WI38 (cell line): Measurements from ENCODE around the gene CGB5.
"Not testable (repeated sequence)": the region's sequence is repeated elsewhere in the genome, so short reads cannot be mapped to it uniquely, and the experiment has no call there.

Source experiments
- H3K4me3 ChIP-seq: 2 replicates; pipeline ENCODE4 v1.5.1; 2011; ENCODE audit warnings: low read depth, mild to moderate bottlenecking, control low read depth, low read length
- TF ChIP-seq, protein P1 (sequence below): IDR thresholded peaks from 2 replicates; pipeline ENCODE4 v1.5.1; 2012; ENCODE audit warnings: low read depth, mild to moderate bottlenecking, control low read depth, low read length

The CGB5 gene

DNA sequence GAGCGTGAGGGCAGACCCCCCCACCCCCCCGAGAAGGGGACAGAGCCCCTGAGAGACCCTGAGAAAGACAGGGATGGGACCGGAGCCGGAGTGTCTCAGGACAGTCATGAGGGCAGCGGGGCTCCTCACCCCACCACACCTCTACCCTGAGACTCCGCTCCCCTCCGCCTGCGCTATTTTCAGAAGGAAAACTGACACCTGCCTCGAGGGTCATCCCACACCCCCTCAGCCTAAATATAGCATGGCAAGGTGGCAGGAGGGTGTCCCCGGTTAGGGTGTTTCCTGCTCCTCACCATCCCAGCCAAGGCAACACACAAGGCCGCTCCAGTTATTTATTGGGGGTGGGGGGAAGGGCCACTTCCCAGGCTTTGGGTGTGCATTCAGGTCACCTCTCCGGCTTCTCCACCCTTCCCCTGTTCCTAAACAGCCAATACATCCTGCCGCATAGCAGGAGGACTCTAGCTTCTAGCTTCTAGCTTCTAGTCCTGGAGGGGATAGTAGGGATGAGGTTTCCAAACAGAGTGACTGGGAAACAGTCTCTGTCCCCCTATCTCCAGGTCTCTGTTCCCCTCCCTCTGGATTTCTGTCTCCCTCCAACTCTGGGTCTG lies 22.4 kb downstream of the CGB5 start:
- TF ChIP-seq, protein P1, sequence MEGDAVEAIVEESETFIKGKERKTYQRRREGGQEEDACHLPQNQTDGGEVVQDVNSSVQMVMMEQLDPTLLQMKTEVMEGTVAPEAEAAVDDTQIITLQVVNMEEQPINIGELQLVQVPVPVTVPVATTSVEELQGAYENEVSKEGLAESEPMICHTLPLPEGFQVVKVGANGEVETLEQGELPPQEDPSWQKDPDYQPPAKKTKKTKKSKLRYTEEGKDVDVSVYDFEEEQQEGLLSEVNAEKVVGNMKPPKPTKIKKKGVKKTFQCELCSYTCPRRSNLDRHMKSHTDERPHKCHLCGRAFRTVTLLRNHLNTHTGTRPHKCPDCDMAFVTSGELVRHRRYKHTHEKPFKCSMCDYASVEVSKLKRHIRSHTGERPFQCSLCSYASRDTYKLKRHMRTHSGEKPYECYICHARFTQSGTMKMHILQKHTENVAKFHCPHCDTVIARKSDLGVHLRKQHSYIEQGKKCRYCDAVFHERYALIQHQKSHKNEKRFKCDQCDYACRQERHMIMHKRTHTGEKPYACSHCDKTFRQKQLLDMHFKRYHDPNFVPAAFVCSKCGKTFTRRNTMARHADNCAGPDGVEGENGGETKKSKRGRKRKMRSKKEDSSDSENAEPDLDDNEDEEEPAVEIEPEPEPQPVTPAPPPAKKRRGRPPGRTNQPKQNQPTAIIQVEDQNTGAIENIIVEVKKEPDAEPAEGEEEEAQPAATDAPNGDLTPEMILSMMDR, result no peak
- no peak overlapping the region for H3K4me3 ChIP-seq

DNA sequence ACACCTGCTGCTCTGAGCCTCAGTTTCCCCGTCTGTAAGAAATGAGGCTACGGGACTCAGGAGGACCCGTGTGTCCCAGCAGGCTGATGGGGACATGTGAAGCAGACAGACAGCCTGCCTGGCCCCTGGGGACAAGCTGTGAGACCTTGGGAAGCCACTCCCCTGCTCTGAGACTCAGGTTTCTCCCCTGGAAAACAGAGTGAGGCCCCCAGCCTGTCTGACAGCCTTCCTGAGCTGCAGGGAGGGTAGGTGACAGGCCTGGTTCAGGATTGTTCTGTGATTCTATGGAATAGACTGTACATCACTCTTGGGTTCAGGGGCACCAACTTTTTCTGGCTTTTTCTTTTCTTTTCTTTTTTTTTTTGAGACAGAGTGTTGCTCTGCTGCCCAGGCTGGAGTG lies 23.9 kb downstream of the CGB5 start:
- TF ChIP-seq, protein P1, result no peak
- H3K4me3 ChIP-seq, result no peak overlapping the region

DNA sequence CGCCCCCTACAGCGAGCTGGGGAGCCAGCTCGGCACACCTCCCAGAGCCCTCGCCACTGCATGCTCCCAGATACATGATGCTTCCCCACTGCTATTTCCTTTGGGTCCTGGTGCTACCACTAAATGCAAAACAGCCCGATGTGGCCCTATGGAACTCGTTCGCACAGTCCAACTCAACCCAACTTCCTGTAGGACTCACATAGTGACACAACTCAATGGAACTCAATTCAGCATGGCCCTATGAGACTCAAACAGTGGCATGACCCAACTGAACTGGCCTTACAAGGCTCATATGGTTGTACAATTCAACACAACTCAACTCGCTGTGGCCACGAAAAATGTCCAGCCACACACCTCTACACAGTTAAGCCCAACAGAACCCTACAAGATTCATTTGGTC lies 25.4 kb downstream of the CGB5 start:
- TF ChIP-seq, protein P1, result no peak
- no peak overlapping the region for H3K4me3 ChIP-seq

DNA sequence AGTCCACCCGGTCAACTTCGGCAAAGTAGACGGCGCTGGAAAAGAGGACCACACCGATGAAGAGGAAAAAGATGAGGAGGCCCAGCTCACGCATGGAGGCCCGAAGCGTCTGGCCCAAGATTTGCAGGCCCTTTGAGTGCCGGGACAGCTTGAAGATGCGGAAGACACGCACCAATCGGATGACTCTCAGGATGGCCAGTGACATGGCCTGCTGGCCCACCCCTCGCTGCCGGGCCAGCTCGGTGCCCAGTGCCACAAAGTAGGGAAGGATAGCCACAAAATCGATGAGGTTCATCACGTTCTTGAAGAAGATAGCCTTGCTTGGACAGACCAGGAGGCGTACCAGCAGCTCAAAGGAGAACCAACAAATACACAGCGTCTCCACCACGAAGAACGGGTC lies 26.8 kb downstream of the CGB5 start:
- no peak overlapping the region for H3K4me3 ChIP-seq
- TF ChIP-seq, protein P1, result no peak

DNA sequence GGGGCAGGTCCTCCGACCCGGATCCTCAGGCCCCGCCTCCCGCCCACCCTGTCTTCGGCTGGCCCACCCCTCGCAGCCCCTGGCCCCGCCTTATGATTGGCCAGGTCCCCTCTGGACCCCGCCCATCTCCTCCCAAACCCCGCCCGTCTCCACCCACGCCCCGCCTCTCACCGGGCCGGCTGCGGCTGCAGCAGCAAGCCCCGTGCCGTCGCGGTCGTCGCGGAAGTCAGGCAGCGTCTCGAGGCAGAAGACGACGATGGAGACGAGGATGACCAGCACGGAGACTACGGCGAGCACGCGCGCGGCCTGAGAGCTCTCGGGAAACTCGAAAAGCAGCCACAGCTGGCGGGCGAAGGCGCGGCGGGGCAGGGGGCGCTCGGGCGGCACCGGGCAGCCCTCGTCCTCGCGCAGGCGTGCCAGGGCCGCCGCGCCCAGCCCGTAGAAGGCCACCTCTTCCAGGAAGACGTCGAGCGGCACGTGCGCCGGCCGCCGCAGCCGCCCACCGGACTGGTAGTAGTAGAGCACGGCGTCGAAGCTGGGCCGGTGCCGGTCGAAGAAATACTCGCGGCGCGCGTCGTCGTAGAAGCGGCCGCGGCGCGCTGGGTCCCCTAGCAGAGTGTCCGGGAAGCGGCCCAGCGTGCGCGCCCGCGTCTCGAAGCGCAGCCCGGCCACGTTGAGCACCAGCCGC lies 28.4 kb downstream of the CGB5 start:
- no peak overlapping the region for H3K4me3 ChIP-seq
- TF ChIP-seq, protein P1, result no peak

DNA sequence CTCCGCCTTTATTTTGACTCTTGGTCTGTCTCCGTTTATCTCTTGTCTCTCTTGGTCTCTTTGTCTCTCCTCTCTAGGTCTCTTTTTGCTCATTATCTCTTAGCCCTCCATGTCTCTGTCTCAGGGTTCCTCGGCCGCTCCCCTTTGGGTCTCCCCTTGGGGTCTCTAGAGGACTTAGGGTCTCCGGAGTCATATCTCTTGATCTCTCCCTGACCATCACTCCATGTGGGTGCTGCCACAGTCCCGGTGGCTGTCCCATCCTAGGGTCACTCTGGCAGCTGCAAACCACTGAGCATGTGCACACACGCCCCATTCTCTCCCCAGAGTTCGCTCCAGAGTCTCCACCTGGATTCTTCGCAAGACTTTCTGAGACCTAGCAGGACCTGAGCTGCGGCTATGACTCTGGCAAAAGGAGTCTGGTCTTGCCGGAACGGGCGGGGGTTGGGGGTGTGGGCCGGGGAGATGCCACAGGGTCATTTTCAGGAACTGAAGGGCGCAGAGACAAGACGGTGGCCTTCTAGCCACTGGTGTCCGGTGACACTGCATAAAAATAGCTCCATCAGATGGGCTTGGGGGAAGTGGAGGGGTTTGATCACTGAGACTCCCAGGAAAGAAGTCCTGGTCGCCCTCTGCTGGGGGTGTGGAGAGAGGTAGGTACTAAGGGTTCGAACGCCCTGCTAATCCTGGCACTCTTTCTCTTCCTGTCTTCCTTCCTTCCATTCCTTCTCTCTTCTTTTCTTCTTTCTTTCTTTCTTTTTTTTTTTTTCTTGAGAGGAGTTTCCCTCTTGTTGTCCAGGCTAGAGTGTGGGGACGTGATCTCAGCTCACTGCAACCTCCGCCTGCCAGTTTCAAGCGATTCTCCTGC lies 30.1 kb downstream of the CGB5 start:
- H3K4me3 ChIP-seq, result no peak overlapping the region
- TF ChIP-seq, protein P1, result no peak

DNA sequence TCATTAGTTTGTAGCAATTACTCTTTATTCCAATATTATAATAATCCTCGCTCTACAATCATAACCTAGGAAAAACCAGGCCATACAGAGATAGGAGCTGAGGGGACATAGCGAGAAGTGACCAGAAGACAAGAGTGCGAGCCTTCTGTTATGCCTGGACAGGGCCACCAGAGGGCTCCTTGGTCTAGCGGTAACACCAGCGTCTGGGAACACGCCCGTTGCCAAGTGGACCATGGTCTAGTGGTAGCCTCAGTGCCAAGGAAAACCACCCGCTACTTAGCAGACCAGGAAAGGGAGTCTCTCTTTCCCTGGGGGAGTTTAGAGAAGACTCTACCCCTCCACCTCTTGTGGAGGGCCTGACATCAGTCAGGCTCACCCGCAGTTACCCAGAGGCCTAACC lies 31.2 kb downstream of the CGB5 start:
- H3K4me3 ChIP-seq, result not testable (repeated sequence)
- TF ChIP-seq, protein P1, result peak; percentile 60
